Stimulated activated CD4-positive, alpha-beta T cell treated with anti-CD3 and anti-CD28 coated beads, Interleukin-1b, Interleukin-23, amount 100 ng/mL, for 4 hours (primary cell): Measurements from ENCODE around the gene MAP6.
"Not testable (repeated sequence)": the region's sequence is repeated elsewhere in the genome, so short reads cannot be mapped to it uniquely, and the experiment has no call there.

Experiments used
- DNase-seq, 2 donors: peaks; one replicate each; pipeline ENCODE4 v3.0.0-alpha.2; 2020; ENCODE audit warnings: low read depth in 2 of 2

Gene MAP6

GRCh38 chr11:75668451-75669297, at the start of gene MAP6:
Gene MAP6 (minus strand): TSS chr11:75669038. CDS start chr11:75668369, 669 bp downstream.
- DNase-seq = peak in 1 of 2 donors; percentile 12

GRCh38 chr11:75717608-75718418, 49.0 kb upstream of the MAP6 start, which contains the start of gene MOGAT2:
Gene MOGAT2 (plus strand): TSS chr11:75717838. CDS start chr11:75717889, 51 bp downstream.
- DNase-seq = no peak

- no peak for DNase-seq
These were observed 47.8 kb upstream of the MAP6 start for GRCh38 chr11:75716659-75717058.

GRCh38 chr11:75715688-75716087, 46.9 kb upstream of the MAP6 start:
- DNase-seq = no peak

GRCh38 chr11:75714211-75714610, 45.4 kb upstream of the MAP6 start:
- DNase-seq = no peak

- DNase-seq = peak; percentile 51 to 55
These were observed 37.5 kb upstream of the MAP6 start for GRCh38 chr11:75706260-75706729.

- DNase-seq = no peak
These were observed 36.7 kb upstream of the MAP6 start for GRCh38 chr11:75705541-75705940.

GRCh38 chr11:75703695-75704237, 34.9 kb upstream of the MAP6 start:
- DNase-seq = no peak

GRCh38 chr11:75700940-75701339, 32.1 kb upstream of the MAP6 start:
- DNase-seq = no peak

- no peak for DNase-seq
These were observed 29.2 kb upstream of the MAP6 start for GRCh38 chr11:75697906-75698581.

- DNase-seq = no peak
These were observed 23.0 kb upstream of the MAP6 start for GRCh38 chr11:75691804-75692203.

GRCh38 chr11:75689863-75690609, 21.2 kb upstream of the MAP6 start:
- no peak for DNase-seq

- not testable (repeated sequence) for DNase-seq
These were observed 15.0 kb upstream of the MAP6 start for GRCh38 chr11:75683856-75684255.

- DNase-seq = no peak
These were observed 10.7 kb upstream of the MAP6 start for GRCh38 chr11:75679566-75679965.

GRCh38 chr11:75678620-75679259, 9.9 kb upstream of the MAP6 start:
- no peak for DNase-seq

- no peak for DNase-seq
These were observed 9.1 kb upstream of the MAP6 start for GRCh38 chr11:75677909-75678308.

- DNase-seq = no peak
These were observed 8.4 kb upstream of the MAP6 start for GRCh38 chr11:75677275-75677674.

GRCh38 chr11:75673977-75674582, 5.2 kb upstream of the MAP6 start:
- DNase-seq = no peak

GRCh38 chr11:75667831-75668450, 897 bp downstream of the MAP6 start:
- peak in 1 of 2 donors; percentile 10 for DNase-seq
